B cell (primary cell): ENCODE measurements around the gene ZBED4. TPM values are rescaled to one million over a fixed set of nuclear protein-coding genes. Genes with fewer than 3 reads are reported as not detected.

Source experiments
- ATAC-seq: fragments of 200-7000 bp; cut with Tn5 transposase; one replicate; pipeline ENCODE4 v1.10.0; 2021; ENCODE audit warnings: low read depth, mild to moderate bottlenecking, moderate number of reproducible peaks, moderate library complexity
- CTCF ChIA-PET: fragments of 350-600 bp; sonication (Branson Sonifier 250); formaldehyde crosslinking; loops from one replicate; lab custom pipeline; 2021; ENCODE audit warnings: antibody characterized with exemption, inconsistent platforms; lab: Charles Lee
- POLR2A ChIA-PET: fragments of 350-600 bp; sonication (Branson Sonifier 250); formaldehyde crosslinking; loops from one replicate; lab custom pipeline; 2021; ENCODE audit warnings: antibody characterized with exemption; lab: Charles Lee
- DNase-seq: peaks from one replicate; pipeline ENCODE4 v3.0.0; 2013
- H2AFZ ChIP-seq: 2 replicates; pipeline ENCODE4 v1.6.1; 2012; ENCODE audit warnings: mild to moderate bottlenecking, low read depth, low read length; ENCODE audit not compliant: insufficient read depth, poor library complexity, severe bottlenecking
- H3K27ac ChIP-seq, 2 donors: 1 replicate in 1 of 2; 2 replicates in 1 of 2; pipeline ENCODE4 v1.5.1; 2012 to 2013; ENCODE audit warnings: low read length in 2 of 2, mild to moderate bottlenecking in 2 of 2, moderate library complexity in 1 of 2
- H3K27me3 ChIP-seq, 4 experiments: fragments of 200-600 bp in 1 of 4; sonication (generic) in 1 of 4; replicated peaks in 1 of 4; 1 replicate in 2 of 4; 2 replicates in 2 of 4; pipeline versions ENCODE4 v1.6.1 to v1.7.0; 2013 to 2016; ENCODE audit warnings: low read length in 3 of 4, mild to moderate bottlenecking in 2 of 4, mixed read lengths in 1 of 4, moderate library complexity in 1 of 4; ENCODE audit not compliant: insufficient read depth in 4 of 4, control insufficient read depth in 3 of 4; ENCODE audit errors: control extremely low read depth in 1 of 4
- H3K36me3 ChIP-seq, 2 experiments: replicated peaks in 1 of 2; 1 replicate in 1 of 2; 2 replicates in 1 of 2; pipeline versions ENCODE4 v1.6.1 to v1.7.1; 2013; ENCODE audit warnings: low read length in 1 of 2; ENCODE audit not compliant: insufficient read depth in 2 of 2, control insufficient read depth in 1 of 2; ENCODE audit errors: control extremely low read depth in 1 of 2, extremely low read depth in 1 of 2
- H3K4me1 ChIP-seq, 2 donors: fragments of 200-600 bp in 1 of 2; sonication (generic) in 1 of 2; 1 replicate in 1 of 2; 2 replicates in 1 of 2; pipeline versions ENCODE4 v1.5.1 to v1.6.1; 2013 to 2017; ENCODE audit warnings: low read length in 2 of 2; ENCODE audit not compliant: control insufficient read depth in 2 of 2, insufficient read depth in 2 of 2
- H3K4me2 ChIP-seq: replicated peaks from 2 replicates; pipeline ENCODE3; 2012; ENCODE audit warnings: mild to moderate bottlenecking, low read depth, low read length; ENCODE audit not compliant: poor library complexity, severe bottlenecking
- H3K4me3 ChIP-seq, 5 experiments: fragments of 200-600 bp in 1 of 5; sonication (generic) in 1 of 5; 1 replicate in 3 of 5; 2 replicates in 2 of 5; pipeline versions ENCODE4 v1.5.1 to v1.7.0; 2011 to 2016; ENCODE audit warnings: low read length in 4 of 5, mild to moderate bottlenecking in 4 of 5, low read depth in 2 of 5, control low read depth in 1 of 5, moderate library complexity in 1 of 5; ENCODE audit not compliant: insufficient read depth in 1 of 5; ENCODE audit errors: control extremely low read depth in 1 of 5, extremely low read depth in 1 of 5
- H3K79me2 ChIP-seq: fragments of 200-600 bp; sonication (generic); one replicate; pipeline ENCODE4 v1.6.0; 2016; ENCODE audit warnings: low read length; ENCODE audit not compliant: control insufficient read depth, insufficient read depth
- H3K9ac ChIP-seq: fragments of 200-600 bp; sonication (generic); 2 replicates; pipeline ENCODE4 v1.6.1; 2017; ENCODE audit warnings: mild to moderate bottlenecking, low read length, moderate library complexity
- H3K9me3 ChIP-seq, 3 donors: one replicate each; pipeline versions ENCODE4 v1.6.1 to v1.7.1; 2013; ENCODE audit warnings: low read length in 2 of 3; ENCODE audit not compliant: control insufficient read depth in 2 of 3, insufficient read depth in 1 of 3; ENCODE audit errors: control extremely low read depth in 1 of 3
- H4K20me1 ChIP-seq: 2 replicates; pipeline ENCODE4 v1.6.0; 2012; ENCODE audit warnings: mild to moderate bottlenecking, low read length; ENCODE audit not compliant: insufficient read depth, control insufficient read depth, poor library complexity, severe bottlenecking
- H3K27ac Mint-ChIP-seq: one replicate; pipeline ENCODE4 v1.8.0; 2021; ENCODE audit warnings: mixed read lengths
- H3K27me3 Mint-ChIP-seq: one replicate; pipeline ENCODE4 v1.8.0; 2021; ENCODE audit warnings: mixed read lengths
- H3K4me1 Mint-ChIP-seq: one replicate; pipeline ENCODE4 v1.8.0; 2021; ENCODE audit warnings: mixed read lengths
- H3K4me3 Mint-ChIP-seq: one replicate; pipeline ENCODE4 v1.8.0; 2021; ENCODE audit warnings: mixed read lengths
- H3K9me3 Mint-ChIP-seq: one replicate; pipeline ENCODE4 v1.8.0; 2022; ENCODE audit warnings: mixed read lengths; ENCODE audit not compliant: insufficient read depth
- EZH2 ChIP-seq: IDR thresholded peaks from 2 replicates; pipeline ENCODE4 v1.6.1; 2012; ENCODE audit warnings: borderline replicate concordance, low read depth, mild to moderate bottlenecking, moderate library complexity, low read length; ENCODE audit not compliant: insufficient read depth, poor library complexity, severe bottlenecking
- WGBS: methylation state at CpG from one replicate; pipeline ENCODE4 v1.1.5; 2013; ENCODE audit warnings: missing lambda C conversion rate; ENCODE audit not compliant: insufficient coverage; 5-methylcytosine and 5-hydroxymethylcytosine counted together
- intact Hi-C: fragments of 100-400 bp; cut with micrococcal nuclease; formaldehyde crosslinking; loops from one replicate; pipeline ENCODE4 v1.10.0; 2022
- polyA plus RNA-seq: library from polyadenylated mRNA; depleted of rRNA; stranded (reverse); fragments of >200 nt; gene quantifications from 2 replicates; pipeline ENCODE4 v1.2.3, GENCODE V29; 2012
- total RNA-seq, 2 donors: library from RNA; stranded (reverse); fragments of 120-200 nt in 1 of 2; gene quantifications; 1 replicate in 1 of 2; 2 replicates in 1 of 2; pipeline versions ENCODE4 v1.2.3 to v1.2.4, GENCODE V29; 2013 to 2022
- TF ChIP-seq, protein P1 (sequence below): fragments of 200-600 bp; IDR thresholded peaks from one replicate; pipeline ENCODE4 v1.8.0; 2022; ENCODE audit warnings: antibody characterized with exemption, mild to moderate bottlenecking

ZBED4 gene
- total and polyA plus RNA-seq, 2 donors (not counting 1 experiment from before 2014, with no cell fraction given), result 5.9 to 14.6 TPM

DNA sequence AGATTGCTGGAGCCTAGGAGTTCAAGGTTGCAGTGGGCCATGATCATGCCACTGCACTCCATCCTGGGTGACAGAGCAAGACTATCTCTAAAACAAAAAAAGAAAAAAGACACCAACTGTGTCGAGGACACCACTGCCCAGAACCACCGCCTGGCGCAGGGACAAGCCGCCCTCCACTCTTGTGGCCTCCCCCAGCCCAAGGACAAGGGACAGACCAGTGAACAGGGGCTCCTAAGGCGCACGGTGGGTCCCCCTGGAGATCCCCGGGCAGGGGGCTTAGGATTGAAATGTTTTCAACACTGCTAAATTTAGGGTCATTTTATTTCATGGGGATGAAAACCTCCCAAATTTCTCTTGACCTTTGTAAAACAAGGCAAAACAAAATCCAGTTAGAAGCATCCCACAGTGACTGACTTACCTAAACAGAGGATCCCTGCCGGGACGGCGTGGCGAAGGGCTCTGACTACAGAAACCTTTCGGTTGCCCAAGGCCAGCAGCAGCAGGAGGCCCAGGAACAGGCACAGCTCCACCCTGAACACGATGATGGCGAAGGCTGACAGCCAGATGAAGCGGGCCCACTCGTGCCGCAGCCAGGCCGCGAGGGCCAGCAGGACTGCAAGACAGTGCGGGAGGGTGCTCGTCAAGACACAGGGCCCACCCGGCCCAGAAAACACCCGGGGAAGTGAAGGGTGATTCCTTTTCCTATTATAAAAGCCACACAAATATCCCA is 56.0 kb downstream of the ZBED4 start:
- no peaks in the 10 kb centered on the region for H3K27me3 Mint-ChIP-seq
- no peak overlapping the region for H3K4me3 Mint-ChIP-seq
- Histone ChIP-seq H3K9me3 (no peaks in the 10 kb centered on the region), H3K4me2 (no peak overlapping the region), H4K20me1 (peaks cover 39% of the 10 kb centered on the region), H3K4me3 (no peak overlapping the region), H3K9ac (no peak overlapping the region), H3K27me3 (no peaks in the 10 kb centered on the region), H3K4me1 (no peaks in the 10 kb centered on the region), H3K36me3 (peaks cover 0 to 55% of the 10 kb centered on the region in 2 experiments), H2AFZ (no peak overlapping the region), H3K79me2 (peaks cover 57% of the 10 kb centered on the region), H3K27ac (no peak overlapping the region)
- CTCF ChIA-PET, result no interaction called here
- 95% methylated on average over 20 of the region's 23 CpGs for WGBS
- POLR2A ChIA-PET, result no interaction called here
- TF ChIP-seq, protein P1, sequence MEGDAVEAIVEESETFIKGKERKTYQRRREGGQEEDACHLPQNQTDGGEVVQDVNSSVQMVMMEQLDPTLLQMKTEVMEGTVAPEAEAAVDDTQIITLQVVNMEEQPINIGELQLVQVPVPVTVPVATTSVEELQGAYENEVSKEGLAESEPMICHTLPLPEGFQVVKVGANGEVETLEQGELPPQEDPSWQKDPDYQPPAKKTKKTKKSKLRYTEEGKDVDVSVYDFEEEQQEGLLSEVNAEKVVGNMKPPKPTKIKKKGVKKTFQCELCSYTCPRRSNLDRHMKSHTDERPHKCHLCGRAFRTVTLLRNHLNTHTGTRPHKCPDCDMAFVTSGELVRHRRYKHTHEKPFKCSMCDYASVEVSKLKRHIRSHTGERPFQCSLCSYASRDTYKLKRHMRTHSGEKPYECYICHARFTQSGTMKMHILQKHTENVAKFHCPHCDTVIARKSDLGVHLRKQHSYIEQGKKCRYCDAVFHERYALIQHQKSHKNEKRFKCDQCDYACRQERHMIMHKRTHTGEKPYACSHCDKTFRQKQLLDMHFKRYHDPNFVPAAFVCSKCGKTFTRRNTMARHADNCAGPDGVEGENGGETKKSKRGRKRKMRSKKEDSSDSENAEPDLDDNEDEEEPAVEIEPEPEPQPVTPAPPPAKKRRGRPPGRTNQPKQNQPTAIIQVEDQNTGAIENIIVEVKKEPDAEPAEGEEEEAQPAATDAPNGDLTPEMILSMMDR, result no peak
- TF ChIP-seq EZH2, result no peak
- intact Hi-C loops, result no loop called here
- DNase-seq, result no peak
- no peaks in the 10 kb centered on the region for H3K4me1 Mint-ChIP-seq
- no peak for ATAC-seq
- H3K9me3 Mint-ChIP-seq, result no peaks in the 10 kb centered on the region
- no peak overlapping the region for H3K27ac Mint-ChIP-seq
